Measurements from ENCODE around the gene MYADML2.

GRCh38 chr17:81908793-81909192, 38.2 kb downstream of the MYADML2 start:
- TF ChIP-seq CTCF (IDR thresholded peaks at IDR 0.05) (no peak), POLR2A (IDR thresholded peaks at IDR 0.05) (no peak)

All from Peyer's patch (tissue), 4 donors.